ENCODE results near the gene SSUH2.

- TF ChIP-seq CTCF (conservative IDR thresholded peaks at IDR 0.05; ENCODE audit: low read length) = no peak
- no peak for TF ChIP-seq EZH2phosphoT487 (IDR thresholded peaks at IDR 0.05; ENCODE audit: borderline replicate concordance, low read depth, low read length)
These were observed 28.6 kb upstream of the SSUH2 start for GRCh38 chr3:8673083-8673737.

All from OCI-LY7 (cell line).